HEK293T (cell line): Measurements from ENCODE around the gene PTCRA.

ENCODE experiments used
- ARNT ChIP-seq: fragments of 450-650 bp; IDR thresholded peaks from 2 replicates; pipeline ENCODE4 v1.6.1; 2017; ENCODE audit warnings: mild to moderate bottlenecking
- BHLHE40 ChIP-seq: fragments of 450-650 bp; IDR thresholded peaks from 2 replicates; pipeline ENCODE4 v1.6.1; 2016; ENCODE audit warnings: mild to moderate bottlenecking, moderate library complexity, borderline replicate concordance
- CTBP1 ChIP-seq: fragments of 450-650 bp; IDR thresholded peaks from 2 replicates; pipeline ENCODE4 v1.6.1; 2016; ENCODE audit warnings: borderline replicate concordance
- ELF4 ChIP-seq: fragments of 450-650 bp; IDR thresholded peaks from 2 replicates; pipeline ENCODE4 v1.6.1; 2017; ENCODE audit warnings: antibody characterized with exemption
- FOXK2 ChIP-seq: fragments of 450-650 bp; IDR thresholded peaks from 2 replicates; pipeline ENCODE4 v1.6.1; 2016; ENCODE audit warnings: mild to moderate bottlenecking
- LEF1 ChIP-seq: fragments of 450-650 bp; IDR thresholded peaks from 2 replicates; pipeline ENCODE4 v1.6.1; 2017; ENCODE audit warnings: mild to moderate bottlenecking, borderline replicate concordance
- NFRKB ChIP-seq: fragments of 450-650 bp; IDR thresholded peaks from 2 replicates; pipeline ENCODE4 v1.6.1; 2016; ENCODE audit warnings: mild to moderate bottlenecking, moderate library complexity
- SP1 ChIP-seq: fragments of 450-650 bp; IDR thresholded peaks from 2 replicates; pipeline ENCODE4 v1.6.1; 2017
- SUZ12 ChIP-seq: fragments of 450-650 bp; IDR thresholded peaks from 2 replicates; pipeline ENCODE4 v1.6.1; 2016; ENCODE audit warnings: mild to moderate bottlenecking
- TARDBP ChIP-seq: fragments of 450-650 bp; IDR thresholded peaks from 2 replicates; pipeline ENCODE4 v1.6.1; 2016
- ZNF384 ChIP-seq: fragments of 450-650 bp; IDR thresholded peaks from 2 replicates; pipeline ENCODE4 v1.6.1; 2016
- TF ChIP-seq, protein P1 (sequence below): fragments of 450-650 bp; IDR thresholded peaks from 2 replicates; pipeline ENCODE4 v1.6.1; 2016

DNA sequence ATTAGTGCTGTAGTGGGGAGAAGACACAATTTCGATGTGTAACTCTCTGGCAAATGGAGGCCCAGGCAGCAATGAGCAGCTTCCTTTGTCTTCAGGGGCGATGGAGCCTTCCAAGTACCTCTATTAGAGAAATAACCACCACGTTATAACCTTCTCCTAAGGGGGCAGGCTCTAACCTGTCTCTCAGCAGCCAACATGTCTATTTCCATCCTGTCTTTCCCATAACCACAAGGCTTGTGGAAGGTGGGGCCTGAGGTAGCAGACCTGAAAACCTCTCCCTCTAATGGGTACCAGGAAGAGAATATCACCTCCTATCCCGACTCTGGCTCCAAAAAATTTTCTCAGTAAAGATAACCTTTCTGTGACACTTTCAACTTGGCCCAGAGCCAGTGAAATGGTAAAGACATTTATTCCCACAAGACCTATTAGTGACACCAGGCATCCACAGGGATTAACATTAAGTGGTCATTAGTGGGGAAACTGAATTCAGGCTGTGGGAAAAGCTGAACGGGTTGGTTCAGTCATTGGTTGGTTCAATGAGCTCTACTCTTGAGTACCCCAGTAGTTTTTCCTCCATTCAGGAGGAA lies 59.2 kb downstream of the PTCRA start:
- TF ChIP-seq FOXK2 (no peak), ZNF384 (no peak), CTBP1 (no peak), ELF4 (no peak), TARDBP (no peak), NFRKB (no peak), SP1 (no peak), BHLHE40 (no peak), LEF1 (no peak), ARNT (no peak), SUZ12 (no peak)
- TF ChIP-seq, protein P1, sequence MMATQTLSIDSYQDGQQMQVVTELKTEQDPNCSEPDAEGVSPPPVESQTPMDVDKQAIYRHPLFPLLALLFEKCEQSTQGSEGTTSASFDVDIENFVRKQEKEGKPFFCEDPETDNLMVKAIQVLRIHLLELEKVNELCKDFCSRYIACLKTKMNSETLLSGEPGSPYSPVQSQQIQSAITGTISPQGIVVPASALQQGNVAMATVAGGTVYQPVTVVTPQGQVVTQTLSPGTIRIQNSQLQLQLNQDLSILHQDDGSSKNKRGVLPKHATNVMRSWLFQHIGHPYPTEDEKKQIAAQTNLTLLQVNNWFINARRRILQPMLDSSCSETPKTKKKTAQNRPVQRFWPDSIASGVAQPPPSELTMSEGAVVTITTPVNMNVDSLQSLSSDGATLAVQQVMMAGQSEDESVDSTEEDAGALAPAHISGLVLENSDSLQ, result no peak
